ENCODE measurements around the gene PNKP.
A peak's percentile ranks its signal among the peaks of the same experiment; 100 is the strongest.

Gene PNKP

GRCh38 chr19:49866933-49867782, at the start of gene PNKP:
PNKP (minus strand) TSS chr19:49867576; CDS start chr19:49867204, 372 bp downstream.
- peak; percentile 86 for DNase-seq (ENCODE audit: low spot score)

- DNase-seq (ENCODE audit: low spot score) = no peak
Observed at GRCh38 chr19:49915271-49915670, 47.9 kb upstream of the PNKP start.

- no peak for DNase-seq (ENCODE audit: low spot score)
Observed at GRCh38 chr19:49913720-49914119, 46.3 kb upstream of the PNKP start.

GRCh38 chr19:49912965-49913685, 45.7 kb upstream of the PNKP start:
- no peak for DNase-seq (ENCODE audit: low spot score)

GRCh38 chr19:49911381-49912145, 44.2 kb upstream of the PNKP start:
- no peak for DNase-seq (ENCODE audit: low spot score)

- no peak for DNase-seq (ENCODE audit: low spot score)
Observed at GRCh38 chr19:49910179-49910578, 42.8 kb upstream of the PNKP start.

GRCh38 chr19:49908480-49909420, 41.4 kb upstream of the PNKP start:
- DNase-seq (ENCODE audit: low spot score) = no peak

- DNase-seq (ENCODE audit: low spot score) = no peak
Observed at GRCh38 chr19:49907745-49908446, 40.5 kb upstream of the PNKP start.

- DNase-seq (ENCODE audit: low spot score) = no peak
Observed at GRCh38 chr19:49906879-49907564, 39.6 kb upstream of the PNKP start.

GRCh38 chr19:49904136-49904535, 36.8 kb upstream of the PNKP start:
- DNase-seq (ENCODE audit: low spot score) = no peak

GRCh38 chr19:49896863-49897621, 29.7 kb upstream of the PNKP start, which contains the start of gene IL4I1:
IL4I1 (minus strand) TSS chr19:49896887; CDS start chr19:49896160, 727 bp downstream.
- DNase-seq (ENCODE audit: low spot score) = peak; percentile 70

- DNase-seq (ENCODE audit: low spot score) = no peak
Observed at GRCh38 chr19:49895566-49896297, 28.4 kb upstream of the PNKP start.

- DNase-seq (ENCODE audit: low spot score) = no peak
Observed at GRCh38 chr19:49894879-49895565, 27.6 kb upstream of the PNKP start.

- no peak for DNase-seq (ENCODE audit: low spot score)
Observed at GRCh38 chr19:49894011-49894664, 26.8 kb upstream of the PNKP start.

- no peak for DNase-seq (ENCODE audit: low spot score)
Observed at GRCh38 chr19:49892716-49893115, 25.3 kb upstream of the PNKP start.

- DNase-seq (ENCODE audit: low spot score) = no peak
Observed at GRCh38 chr19:49891393-49891792, 24.0 kb upstream of the PNKP start.

All from CD4-positive, alpha-beta T cell treated with Interleukin-6 at 100 ng/mL for 8 hours (primary cell).